Measurements from ENCODE around the gene AHDC1.
"Not testable (repeated sequence)": the region's sequence is repeated elsewhere in the genome, so short reads cannot be mapped to it uniquely, and the experiment has no call there.

The AHDC1 gene

DNA sequence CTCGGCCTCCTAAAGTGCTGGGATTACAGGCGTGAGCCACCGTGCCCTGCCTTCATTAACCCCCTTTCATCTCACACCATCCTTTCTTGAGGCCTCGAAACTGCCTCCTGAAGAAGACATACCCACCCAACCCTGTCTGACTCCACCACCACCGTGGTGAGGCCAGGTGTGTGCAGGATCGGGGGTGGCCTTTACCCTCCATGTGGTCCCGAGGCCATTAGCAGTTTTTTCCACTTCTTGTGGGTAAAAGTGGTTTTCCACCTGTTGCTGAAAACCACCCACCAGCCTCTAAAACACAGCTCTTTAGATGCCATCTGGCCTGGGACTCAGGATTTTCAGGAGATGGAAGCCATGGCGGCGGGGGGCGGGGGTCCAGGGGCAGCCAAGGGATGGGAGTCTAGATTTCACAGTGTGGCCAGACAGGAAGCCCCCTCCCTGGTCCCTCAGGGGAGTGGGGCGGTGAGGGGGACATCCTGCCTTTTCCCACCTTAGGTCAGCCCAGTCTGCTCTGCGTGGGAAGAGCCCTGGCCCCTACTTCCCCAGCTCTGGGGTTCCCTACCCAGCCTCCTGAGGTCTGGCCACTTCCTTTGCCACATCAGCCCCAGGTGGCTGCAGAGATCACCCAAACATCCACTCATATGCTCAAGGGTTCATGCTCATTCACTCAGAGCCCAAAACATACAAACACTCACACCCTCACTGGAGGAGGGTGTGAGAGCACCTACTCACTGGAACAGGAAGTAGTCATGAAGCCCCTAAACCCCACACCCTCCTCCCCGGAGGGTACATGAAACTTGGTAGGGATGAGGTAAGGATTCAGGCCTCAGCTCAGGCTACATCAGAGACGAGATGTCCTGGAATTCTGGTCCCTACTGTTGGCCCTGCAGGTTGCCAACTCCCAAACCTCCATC is 28.7 kb upstream of the AHDC1 start:
- DNase-seq (ENCODE audit: low read depth) = no peak

DNA sequence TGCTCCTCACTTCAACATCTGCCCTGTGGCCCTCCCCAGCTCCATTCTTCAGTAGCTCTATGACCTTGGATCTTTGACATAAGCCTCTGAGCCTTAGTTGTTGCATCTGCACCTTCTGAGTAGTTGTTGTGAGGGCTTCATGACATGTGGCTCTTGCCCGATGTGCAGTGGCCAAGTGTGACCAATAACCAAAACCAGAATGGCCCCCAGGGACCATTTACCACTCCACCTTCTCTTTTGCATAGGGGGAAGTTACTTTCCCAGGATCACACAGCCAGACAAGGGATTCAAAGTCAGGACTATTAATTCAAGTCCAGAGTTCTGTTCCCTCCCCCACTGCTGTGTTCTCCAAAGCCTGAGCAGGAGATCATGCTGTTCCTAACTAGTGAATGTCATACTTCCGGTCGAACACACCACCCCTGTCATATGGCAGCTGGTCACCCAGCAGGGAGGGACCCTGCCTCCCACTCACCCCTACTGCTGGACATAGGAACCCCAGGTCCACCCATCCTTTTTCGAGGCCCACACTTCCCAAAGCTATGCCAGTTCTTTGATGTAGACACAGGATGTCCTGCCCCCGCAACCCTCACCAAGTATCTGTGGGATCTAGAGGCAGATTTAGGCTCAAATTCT is 27.0 kb upstream of the AHDC1 start:
- no peak for DNase-seq (ENCODE audit: low read depth)

DNA sequence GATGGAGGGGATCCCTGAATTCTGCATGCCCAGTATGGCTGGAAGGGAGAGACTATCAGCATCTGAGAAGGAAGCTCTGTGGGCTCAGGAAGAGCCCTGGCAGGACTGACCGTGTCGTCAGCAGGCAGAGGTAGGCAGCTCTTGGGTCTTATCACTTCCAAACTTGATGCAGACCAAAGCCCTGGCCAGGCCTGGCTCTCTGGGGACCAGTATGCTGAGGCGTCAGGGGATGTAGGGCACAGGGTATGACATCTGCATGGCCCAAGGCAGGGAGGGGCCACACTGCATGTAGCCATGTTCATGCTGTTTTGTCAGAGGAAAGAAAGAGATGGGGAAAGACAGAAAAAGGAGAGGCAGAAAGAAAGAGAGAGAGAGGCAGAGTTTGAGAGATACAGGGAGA is 24.8 kb upstream of the AHDC1 start:
- DNase-seq (ENCODE audit: low read depth) = no peak

DNA sequence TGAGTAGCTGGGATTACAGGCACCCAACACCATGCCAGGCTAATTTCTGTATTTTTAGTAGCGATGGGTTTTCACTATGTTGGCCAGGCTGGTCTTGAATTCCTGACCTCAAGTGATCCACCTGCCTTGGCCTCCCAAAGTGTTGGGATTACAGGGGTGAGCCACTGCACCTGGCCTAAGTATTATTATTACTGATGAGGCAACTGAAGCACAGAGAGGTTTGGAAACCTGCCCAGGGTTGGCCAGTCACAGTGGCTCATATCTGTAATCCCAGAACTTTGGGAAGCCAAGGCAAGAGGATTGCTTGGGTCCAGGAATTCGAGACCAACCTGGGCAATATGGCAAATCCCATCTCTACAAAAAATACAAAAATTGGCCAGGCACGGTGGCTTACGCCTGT is 23.8 kb upstream of the AHDC1 start:
- not testable (repeated sequence) for DNase-seq (ENCODE audit: low read depth)

DNA sequence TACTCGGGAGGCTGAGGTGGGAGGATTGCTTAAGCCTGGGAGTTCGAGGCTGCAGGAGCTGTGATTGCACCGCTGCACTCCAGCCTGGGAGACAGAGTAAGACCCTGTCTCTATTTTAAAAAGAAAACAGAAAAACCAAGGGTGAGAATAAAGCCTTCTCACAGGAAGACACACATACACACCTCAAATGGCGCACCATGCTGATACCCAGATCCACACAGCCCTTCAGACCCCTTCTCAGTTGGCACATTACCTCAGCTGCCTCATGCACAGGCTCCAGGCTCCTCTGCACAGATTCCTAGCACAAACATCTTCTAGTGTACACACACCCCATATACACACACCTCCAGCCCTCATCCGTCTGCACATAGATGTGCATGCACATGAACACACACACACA is 23.1 kb upstream of the AHDC1 start:
- DNase-seq (ENCODE audit: low read depth) = no peak

DNA sequence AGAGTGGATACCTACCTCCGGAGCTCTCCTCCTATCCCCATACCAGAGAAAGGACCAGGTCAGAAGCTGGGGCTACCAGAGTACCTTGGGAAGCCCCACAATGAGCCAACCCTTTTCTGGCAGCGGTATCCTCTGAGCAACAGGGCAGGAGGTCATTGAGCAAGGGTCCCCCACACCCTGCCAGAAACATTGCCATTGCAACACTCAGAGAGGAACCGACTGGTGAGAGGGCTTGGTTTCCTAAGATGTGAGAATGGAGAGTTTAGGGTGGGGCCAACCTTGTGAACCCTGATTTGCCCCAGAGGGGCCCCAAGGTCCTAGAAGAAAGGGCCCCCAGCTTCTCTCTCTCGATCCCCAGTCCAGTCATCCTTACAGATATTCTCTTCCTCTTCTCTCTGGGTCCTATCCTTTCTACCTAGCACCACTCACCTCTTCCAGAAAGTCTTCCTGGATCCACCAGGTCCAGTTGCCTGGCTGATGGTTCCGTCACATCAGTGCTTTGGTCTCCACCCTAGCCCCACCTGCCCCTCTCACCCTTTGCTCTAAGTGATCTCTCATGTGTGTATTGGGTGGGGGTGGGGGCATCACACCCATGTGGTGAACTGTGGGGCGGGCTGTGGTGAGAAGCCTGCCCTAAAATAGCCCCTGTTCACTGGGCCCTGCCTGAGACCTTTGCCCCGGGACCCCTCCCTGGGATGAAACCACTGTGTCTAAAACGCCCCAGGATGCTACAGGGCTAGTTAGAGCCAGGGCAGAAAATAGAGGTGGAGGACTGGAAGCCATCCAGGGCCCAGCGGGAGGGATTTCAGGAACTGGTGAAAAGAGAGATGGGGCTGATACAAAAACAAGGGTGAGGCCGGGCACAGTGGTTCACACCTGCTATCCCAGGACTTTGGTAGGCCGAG is 22.3 kb upstream of the AHDC1 start:
- no peak for DNase-seq (ENCODE audit: low read depth)

DNA sequence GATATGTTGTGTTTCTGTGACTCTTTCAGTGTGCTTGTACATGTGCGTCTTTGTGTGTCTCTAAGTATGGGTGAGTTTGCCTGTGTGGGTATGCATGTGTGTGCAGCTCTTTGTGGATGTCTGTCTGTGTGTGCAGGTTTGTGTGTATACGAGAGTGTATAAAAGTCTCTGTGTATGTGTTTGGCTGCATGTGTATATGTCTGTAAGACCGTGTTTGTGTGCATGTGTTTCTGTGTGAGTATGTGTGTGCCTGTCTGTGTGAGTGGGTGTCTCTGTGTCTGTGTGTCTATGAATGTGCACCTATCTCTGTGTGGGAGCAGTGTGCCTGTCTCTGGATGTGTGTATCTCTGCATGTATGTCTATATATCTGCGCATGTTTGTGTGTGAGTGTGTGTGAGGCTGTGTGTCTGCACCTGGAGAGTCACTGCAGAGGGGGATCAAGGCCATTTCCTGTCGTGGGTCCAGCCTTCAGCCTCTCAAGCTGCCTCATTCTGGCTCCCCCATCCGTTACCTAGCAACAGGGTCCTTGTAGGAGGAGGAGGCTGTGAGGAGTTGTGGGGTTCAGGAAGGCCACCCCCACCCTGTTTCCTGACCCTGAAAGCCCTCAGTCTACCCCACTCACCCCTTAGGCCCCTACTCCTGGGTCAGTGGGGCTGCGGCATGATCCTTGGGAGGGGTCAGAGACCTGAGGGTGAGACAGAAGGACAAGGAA is 20.7 kb upstream of the AHDC1 start:
- DNase-seq (ENCODE audit: low read depth) = no peak

DNA sequence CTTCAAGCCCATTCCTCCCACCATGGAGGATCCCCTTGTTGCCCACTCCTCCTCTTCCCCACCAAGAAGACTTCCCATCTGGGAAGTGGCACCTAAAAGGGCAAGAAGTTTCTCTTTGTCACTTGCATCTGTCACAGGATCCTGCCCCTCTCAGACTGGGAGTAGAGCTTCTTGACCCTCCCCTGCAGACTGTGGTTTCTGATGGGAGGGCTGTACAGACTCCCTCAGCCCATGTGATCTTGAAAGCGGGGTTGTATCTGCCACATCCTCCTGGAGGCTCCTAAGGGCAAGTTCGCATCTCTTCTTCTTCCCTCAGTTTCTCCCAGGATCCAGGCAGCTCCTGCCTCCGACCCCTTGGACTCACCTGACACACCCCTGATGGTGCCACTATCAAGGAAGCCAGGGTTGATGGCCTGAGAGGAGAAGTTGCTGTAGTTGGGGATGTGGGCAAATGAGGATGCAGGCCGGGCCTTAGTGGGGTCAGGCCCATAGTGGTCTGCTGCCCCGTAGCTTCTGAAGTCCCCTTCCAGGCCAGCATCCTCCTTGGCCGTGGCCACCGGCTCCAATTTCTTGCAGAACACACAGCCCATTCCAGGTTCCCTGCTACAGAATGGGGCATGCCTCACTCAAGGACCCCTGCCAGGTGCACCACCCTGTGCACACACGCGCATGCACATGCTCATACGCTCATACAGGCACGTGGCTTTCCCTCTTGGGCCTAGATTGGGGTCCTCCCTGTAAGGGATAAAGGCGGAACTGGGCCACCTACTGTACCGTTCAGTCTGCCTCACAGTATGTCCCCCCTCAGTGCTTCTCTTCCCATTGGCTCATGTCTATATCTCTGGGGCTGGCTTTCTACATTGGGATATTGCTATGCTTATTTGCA is 19.6 kb upstream of the AHDC1 start:
- no peak for DNase-seq (ENCODE audit: low read depth)

DNA sequence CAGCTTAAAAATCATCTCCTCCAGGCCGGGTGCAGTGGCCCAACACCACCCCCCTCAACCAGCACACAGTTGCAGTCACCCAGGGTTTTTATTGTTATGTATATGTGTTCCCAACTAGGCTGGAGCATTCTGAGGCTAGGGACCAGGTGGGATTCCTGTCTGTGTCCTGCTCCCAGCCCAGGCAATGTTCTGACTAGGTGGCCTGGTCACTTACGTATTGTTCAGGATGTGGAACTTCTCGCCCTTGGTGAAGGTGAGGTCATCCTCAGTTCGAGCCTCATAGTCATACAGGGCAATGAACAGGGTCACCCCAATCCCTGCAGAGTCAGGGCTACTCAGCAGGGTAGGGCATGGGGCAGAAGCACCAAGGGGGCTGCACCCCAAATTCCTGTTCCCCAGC is 18.9 kb upstream of the AHDC1 start:
- DNase-seq (ENCODE audit: low read depth) = no peak

DNA sequence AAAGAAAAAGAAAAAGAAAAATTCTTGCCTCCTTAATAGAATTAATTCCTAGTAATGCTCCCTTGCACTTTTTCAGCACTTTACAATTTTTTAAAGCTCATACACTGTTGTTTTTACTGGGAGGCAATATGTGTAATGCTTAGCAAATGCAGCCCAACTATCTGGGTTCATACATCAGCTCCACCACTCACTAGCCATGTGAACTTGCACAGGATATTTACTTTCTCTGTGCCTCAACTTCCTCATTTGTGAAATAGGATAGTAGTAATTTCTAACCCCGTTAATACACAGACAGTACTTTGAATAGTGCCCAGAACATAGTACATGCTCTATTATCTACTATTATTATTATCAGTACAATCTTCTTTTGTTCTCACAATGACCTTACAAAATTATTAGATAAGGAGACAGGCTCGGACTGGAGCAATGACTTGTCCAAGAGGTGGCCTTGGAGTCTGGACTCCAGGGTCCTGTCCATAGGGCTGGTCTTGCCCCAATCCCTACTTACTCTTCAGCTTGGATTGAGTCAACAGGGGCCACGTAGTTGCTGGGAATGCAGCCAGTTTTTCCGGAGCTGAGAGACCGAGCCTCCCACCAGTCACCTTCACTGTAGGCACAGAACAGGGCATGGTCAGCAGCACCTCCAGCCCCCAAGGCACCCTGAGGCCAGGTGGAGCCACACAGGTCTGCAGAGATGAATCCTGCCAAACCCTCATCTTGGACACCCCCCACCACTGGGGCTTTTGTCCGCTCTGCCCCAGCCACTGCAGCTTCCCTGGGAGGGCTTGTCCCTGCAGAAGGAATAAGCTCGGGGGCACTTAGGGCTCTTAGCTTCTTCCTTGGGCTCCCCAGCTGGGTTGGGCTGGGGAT is 17.3 kb upstream of the AHDC1 start:
- DNase-seq (ENCODE audit: low read depth) = no peak

DNA sequence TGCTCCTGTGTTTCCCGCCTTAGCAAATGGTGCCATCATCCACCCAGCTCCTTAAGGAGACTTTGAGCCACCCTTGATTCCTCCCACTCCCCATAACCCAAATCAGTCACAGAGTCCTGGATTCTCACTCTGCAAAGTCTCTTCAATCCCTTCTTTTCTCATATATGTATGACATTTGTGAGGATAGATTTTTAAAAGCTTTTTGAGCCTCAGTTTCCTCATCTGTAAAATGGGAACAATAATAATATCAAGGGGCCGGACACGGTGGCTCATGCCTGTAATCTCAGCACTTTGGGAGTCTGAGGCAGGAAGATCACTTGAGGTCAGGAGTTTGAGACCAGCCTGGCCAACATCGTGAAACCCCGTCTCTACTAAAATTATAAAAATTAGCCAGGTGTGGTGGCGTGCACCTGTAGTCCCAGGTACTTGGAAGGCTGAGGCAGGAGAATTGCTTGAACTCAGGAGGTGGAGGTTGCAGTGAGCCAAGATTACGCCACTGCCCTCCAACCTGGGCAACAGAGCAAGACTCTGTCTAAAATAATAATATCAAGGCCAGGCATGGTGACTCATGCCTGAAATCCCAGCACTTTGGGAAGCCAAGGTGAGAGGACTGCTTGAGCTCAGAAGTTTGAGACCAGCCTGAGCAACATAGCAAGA is 16.0 kb upstream of the AHDC1 start:
- not testable (repeated sequence) for DNase-seq (ENCODE audit: low read depth)

DNA sequence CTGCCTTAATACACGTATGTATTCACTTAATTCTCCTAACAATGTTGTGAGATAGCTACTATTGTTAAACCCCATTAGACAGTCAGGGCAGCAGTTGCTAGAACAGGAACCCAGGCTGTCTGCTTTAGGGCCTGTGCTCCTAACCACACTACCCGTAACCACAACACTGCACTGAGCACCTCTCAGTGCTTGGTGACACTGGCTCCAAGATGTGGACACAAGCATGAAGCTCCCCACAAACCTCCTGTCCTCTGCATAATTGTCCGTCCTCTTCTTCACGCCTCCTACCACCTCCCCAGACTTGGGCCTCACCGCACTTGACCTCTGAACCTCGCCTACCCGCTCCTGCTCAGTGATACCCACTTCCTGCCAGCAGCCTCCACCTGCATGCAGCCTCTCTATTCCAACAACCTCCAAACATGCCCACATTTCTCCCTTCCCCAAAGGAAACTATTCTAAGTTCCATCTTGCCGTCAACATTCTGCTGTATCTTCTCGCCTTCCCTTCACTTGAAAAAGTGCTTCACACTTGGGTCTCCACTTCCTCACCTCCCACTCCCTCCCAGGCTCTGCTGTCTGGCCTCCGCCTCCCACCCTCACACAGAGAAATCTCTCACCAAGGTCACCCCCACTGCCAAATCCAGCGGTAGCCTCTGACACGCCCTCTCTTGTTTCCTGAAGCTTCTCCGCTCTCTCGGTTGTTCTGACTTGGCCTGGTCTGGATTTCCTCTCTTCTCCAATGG is 14.6 kb upstream of the AHDC1 start:
- no peak for DNase-seq (ENCODE audit: low read depth)

DNA sequence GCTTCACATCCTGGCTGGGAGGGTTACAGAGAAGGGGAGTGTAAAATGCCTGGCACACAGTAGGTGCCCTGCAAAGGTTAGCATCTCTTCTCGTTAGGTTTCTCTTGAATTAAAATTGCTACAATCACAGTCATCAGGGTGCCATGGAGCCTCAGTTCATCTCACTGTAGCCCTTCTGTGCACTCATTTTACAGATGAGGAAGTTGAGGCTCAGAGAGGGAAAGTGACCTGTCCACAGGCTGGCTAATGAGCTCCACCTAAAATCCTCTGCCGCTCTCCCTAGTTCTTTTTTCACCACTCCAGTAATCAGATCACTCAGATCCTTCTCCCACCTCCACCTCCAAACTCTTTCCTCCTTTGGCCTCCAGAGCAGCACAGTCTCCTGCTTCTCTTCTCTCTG is 13.5 kb upstream of the AHDC1 start:
- no peak for DNase-seq (ENCODE audit: low read depth)

DNA sequence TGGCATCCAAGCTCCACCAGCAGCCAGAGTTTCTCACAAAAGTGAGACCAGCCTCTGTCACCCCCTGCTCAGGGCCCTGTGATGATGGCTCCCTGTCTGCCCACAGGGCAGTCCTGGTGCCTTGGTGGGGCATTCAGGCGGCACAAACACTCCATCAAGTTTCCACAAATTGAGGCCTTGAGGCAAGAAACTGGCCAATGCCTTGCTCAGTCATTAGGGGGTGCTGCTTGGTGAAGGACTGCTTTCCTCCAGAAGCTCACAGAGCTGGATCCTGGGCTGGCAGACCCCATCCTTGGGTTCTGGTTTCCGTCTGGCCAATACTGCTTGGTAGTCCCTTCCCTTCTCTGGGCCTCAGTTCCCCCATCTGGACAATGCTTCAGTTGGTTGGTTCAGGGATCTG is 12.5 kb upstream of the AHDC1 start:
- no peak for DNase-seq (ENCODE audit: low read depth)

DNA sequence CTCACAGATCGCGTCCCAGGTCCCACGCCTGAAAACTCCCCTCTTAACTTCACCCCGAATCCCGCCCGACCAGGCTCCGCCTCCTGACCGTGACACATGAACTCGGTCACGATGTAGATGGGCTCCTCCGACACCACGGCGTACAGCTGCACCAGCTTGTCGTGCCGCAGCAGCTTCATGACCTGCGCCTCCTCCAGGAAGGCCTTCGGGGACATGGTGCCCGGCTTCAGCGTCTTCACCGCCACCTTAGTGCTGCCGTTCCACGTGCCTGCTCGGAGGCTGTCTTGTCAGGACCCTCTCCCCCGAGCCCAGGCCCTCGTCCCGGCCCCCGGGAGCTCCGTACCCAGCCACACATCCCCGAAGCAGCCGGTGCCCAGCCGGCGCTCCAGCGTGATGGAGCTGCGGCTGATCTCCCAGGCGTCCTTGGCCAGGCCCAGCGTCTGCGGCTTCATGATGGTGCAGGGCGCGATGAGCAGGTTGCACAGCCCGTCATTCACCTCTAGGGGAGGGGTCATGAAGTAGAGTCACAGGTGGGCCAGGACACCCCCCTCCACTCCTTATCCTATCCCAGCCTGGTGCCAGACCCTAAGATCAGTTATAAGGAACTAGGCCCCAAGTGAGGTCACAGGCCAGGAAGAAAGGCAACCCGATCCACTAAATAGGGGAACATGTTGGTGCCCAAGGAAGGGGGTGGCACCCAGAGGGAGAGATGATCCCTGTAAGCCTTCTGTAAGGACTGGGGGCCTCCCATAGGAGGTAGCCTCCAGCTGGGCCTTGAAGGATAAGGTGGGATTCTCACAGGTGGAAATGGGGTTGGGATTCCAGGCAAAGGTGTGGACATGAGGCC is 11.6 kb upstream of the AHDC1 start:
- no peak for DNase-seq (ENCODE audit: low read depth)

DNA sequence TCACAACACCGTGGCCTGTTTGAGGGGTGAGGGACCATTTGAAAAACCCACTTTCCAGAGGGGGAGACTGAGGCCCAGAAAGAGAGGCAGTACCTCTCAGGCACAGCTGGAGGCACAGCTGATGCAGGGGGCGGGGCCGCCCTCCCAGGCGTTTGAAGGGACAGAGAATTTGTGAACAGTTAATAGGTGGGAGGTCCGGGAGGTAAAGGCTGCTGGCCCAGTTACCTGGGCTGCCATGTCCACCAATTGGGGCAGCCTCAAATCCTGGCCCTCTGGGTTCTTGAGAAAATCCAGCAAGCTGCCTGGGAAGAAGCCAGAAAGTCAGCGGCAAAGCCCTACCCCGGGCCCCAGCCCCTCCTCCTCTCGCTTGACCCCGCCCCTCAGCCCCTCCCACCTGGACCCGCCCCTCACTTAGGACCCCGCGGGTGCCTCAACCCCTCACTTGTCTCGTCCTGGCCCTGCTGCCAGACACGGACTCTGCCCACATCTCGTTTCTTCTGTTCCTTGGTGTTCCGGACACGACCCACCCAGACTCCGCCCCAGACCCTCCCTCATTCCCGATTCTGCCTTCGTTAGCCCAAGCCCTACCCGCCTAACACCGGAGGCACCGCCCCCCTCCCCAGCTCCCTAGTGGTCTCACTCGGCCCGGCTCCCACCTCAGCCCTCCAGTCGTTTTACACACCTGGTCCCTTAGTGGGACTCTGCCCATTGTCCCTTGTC is 10.8 kb upstream of the AHDC1 start:
- no peak for DNase-seq (ENCODE audit: low read depth)

DNA sequence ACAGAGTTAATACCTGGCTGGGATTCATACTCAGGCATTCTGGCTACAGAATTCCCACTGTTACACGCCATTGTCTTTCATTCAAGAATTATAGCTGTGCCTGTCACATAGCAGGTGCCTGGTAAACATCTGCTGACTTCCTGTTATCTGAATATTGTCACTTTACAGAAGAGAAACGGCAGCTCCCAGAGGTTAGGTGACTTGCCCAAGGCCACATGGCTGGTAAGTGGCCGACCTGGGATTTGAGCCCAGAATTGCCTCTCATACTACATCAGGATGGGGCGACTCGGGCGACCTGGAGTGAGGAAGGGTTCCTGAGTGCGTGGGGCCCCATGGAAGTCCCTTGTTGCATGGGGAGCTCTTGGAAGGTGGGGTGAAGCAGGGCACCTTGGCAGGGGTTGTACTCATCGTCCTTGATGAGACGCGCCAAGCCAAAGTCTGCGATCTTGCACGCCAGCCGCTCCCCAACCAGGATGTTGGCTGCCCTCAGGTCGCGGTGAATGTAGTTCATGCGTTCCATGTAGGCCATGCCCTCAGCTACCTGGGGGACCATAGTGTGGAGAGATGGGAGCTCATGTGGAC is 10.2 kb upstream of the AHDC1 start:
- no peak for DNase-seq (ENCODE audit: low read depth)

All from HS-27A (cell line).